Ishikawa (cell line): ENCODE data around the gene PATL2.

Experiments
- CREB1 ChIP-seq: IDR thresholded peaks from 2 replicates; pipeline ENCODE4 v1.6.1; 2012; ENCODE audit warnings: low read depth
- EGR1 ChIP-seq: IDR thresholded peaks from 2 replicates; pipeline ENCODE4 v1.6.1; 2012
- EP300 ChIP-seq: IDR thresholded peaks from 2 replicates; pipeline ENCODE4 v1.6.1; 2012; ENCODE audit warnings: borderline replicate concordance
- FOXM1 ChIP-seq: IDR thresholded peaks from 2 replicates; pipeline ENCODE4 v1.6.1; 2012; ENCODE audit warnings: low read depth, borderline replicate concordance
- RAD21 ChIP-seq: IDR thresholded peaks from 2 replicates; pipeline ENCODE4 v1.6.1; 2012; ENCODE audit warnings: low read depth
- TAF1 ChIP-seq: IDR thresholded peaks from 2 replicates; pipeline ENCODE4 v1.6.1; 2012; ENCODE audit warnings: low read depth, mild to moderate bottlenecking
- TCF12 ChIP-seq: IDR thresholded peaks from 2 replicates; pipeline ENCODE4 v1.6.1; 2012; ENCODE audit warnings: low read depth
- YY1 ChIP-seq: IDR thresholded peaks from 2 replicates; pipeline ENCODE4 v1.6.1; 2012; ENCODE audit warnings: low read depth
- TF ChIP-seq, protein P1 (sequence below): IDR thresholded peaks from 2 replicates; pipeline ENCODE4 v1.6.1; 2012
- TF ChIP-seq, protein P2 (sequence below): IDR thresholded peaks from 2 replicates; pipeline ENCODE4 v1.6.1; 2012; ENCODE audit warnings: low read depth, mild to moderate bottlenecking
- TF ChIP-seq, protein P3 (sequence below): IDR thresholded peaks from 2 replicates; pipeline ENCODE4 v1.6.1; 2012

DNA sequence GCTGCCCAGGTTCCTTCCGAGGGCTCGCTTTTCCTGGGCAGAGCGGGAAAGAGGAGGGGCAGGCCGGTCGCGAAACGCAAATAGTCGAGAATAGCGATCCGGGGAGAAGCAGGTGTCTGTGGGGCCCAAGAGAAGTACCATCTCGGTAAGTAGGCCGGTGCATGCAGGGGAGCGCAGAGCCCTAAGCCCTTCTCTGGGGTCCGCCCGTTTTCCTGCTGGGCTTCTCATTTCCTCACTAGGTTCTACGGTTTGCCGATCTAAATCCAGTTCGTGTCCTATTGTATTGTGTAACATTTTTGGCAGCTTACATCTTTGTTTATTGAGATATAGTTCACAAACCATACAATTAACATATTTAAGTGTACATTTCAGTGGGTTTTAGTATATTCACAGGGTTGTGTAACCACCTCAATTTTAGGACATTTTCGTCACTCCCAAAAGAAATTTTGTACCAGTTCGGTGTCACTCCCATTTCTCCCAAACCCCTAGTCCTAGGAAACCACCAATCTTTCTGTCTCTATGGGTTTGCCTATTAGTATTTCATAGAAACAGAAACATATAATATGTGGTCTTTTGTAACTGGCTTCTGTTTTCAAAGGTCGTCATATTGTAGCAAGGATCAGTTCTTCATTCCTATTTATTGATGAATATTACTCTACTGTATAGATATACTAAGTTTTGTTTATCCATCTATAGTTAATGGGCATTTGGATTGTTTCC is 18.4 kb upstream of the PATL2 start:
- TF ChIP-seq EP300 (no peak; the same call in 1 of the 2 replicates), EGR1 (no peak), CREB1 (no peak), RAD21 (no peak), TCF12 (no peak), YY1 (no peak), TAF1 (no peak), FOXM1 (no peak)
- TF ChIP-seq, protein P1, sequence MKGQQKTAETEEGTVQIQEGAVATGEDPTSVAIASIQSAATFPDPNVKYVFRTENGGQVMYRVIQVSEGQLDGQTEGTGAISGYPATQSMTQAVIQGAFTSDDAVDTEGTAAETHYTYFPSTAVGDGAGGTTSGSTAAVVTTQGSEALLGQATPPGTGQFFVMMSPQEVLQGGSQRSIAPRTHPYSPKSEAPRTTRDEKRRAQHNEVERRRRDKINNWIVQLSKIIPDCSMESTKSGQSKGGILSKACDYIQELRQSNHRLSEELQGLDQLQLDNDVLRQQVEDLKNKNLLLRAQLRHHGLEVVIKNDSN, result no peak
- TF ChIP-seq, protein P2, sequence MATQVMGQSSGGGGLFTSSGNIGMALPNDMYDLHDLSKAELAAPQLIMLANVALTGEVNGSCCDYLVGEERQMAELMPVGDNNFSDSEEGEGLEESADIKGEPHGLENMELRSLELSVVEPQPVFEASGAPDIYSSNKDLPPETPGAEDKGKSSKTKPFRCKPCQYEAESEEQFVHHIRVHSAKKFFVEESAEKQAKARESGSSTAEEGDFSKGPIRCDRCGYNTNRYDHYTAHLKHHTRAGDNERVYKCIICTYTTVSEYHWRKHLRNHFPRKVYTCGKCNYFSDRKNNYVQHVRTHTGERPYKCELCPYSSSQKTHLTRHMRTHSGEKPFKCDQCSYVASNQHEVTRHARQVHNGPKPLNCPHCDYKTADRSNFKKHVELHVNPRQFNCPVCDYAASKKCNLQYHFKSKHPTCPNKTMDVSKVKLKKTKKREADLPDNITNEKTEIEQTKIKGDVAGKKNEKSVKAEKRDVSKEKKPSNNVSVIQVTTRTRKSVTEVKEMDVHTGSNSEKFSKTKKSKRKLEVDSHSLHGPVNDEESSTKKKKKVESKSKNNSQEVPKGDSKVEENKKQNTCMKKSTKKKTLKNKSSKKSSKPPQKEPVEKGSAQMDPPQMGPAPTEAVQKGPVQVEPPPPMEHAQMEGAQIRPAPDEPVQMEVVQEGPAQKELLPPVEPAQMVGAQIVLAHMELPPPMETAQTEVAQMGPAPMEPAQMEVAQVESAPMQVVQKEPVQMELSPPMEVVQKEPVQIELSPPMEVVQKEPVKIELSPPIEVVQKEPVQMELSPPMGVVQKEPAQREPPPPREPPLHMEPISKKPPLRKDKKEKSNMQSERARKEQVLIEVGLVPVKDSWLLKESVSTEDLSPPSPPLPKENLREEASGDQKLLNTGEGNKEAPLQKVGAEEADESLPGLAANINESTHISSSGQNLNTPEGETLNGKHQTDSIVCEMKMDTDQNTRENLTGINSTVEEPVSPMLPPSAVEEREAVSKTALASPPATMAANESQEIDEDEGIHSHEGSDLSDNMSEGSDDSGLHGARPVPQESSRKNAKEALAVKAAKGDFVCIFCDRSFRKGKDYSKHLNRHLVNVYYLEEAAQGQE, result no peak
- TF ChIP-seq, protein P3, sequence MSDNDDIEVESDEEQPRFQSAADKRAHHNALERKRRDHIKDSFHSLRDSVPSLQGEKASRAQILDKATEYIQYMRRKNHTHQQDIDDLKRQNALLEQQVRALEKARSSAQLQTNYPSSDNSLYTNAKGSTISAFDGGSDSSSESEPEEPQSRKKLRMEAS, result no peak
